Upper lobe of left lung (tissue), 6 donors: ENCODE measurements around the gene SRCAP. TPM values are rescaled to one million over a fixed set of nuclear protein-coding genes. Genes with fewer than 3 reads are reported as not detected.
"Not testable (repeated sequence)": the region's sequence is repeated elsewhere in the genome, so short reads cannot be mapped to it uniquely, and the experiment has no call there.

ENCODE experiments used
- ATAC-seq, 2 donors: fragments of 200-7000 bp; cut with Tn5 transposase; one replicate each; pipeline ENCODE4 v1.9.1; 2022; ENCODE audit warnings: mild to moderate bottlenecking in 2 of 2, moderate library complexity in 2 of 2; ENCODE audit not compliant: low FRiP score in 2 of 2
- DNase-seq, 2 donors: peaks; one replicate each; pipeline ENCODE4 v3.0.0-alpha.2; 2019 to 2020
- H3K27ac ChIP-seq, 4 donors: fragments of 200-600 bp; sonication (generic); one replicate each; pipeline ENCODE4 v1.5.1; 2016 to 2019
- H3K27me3 ChIP-seq, 4 donors: fragments of 200-600 bp; sonication (generic); one replicate each; pipeline ENCODE4 v1.5.1; 2017 to 2019
- H3K36me3 ChIP-seq, 4 donors: fragments of 200-600 bp; sonication (generic); one replicate each; pipeline ENCODE4 v1.5.1; 2016 to 2019
- H3K4me1 ChIP-seq, 4 donors: fragments of 200-600 bp; sonication (generic); one replicate each; pipeline ENCODE4 v1.5.1; 2018 to 2019
- H3K4me3 ChIP-seq, 4 donors: fragments of 200-600 bp; sonication (generic); one replicate each; pipeline ENCODE4 v1.5.1; 2017 to 2019; ENCODE audit warnings: mild to moderate bottlenecking in 2 of 4, moderate library complexity in 1 of 4
- H3K9me3 ChIP-seq, 4 donors: fragments of 200-600 bp; sonication (generic); one replicate each; pipeline ENCODE4 v1.5.1; 2018 to 2019
- CTCF ChIP-seq, 6 experiments: fragments of 450-650 bp in 4 of 6; fragments of 200-600 bp in 2 of 6; sonication (generic) in 2 of 6; IDR thresholded peaks; one replicate each; pipeline ENCODE4 v1.5.1; 2016 to 2019; ENCODE audit warnings: antibody characterized with exemption in 6 of 6
- EP300 ChIP-seq, 4 donors: sonication (generic); formaldehyde crosslinking; IDR thresholded peaks; one replicate each; pipeline ENCODE4 v1.5.1; 2017; ENCODE audit warnings: antibody characterized with exemption in 4 of 4, control low read depth in 2 of 4
- POLR2A ChIP-seq, 4 donors: fragments of 450-650 bp; IDR thresholded peaks; one replicate each; pipeline ENCODE4 v1.5.1; 2016 to 2017; ENCODE audit warnings: antibody characterized with exemption in 4 of 4, mild to moderate bottlenecking in 2 of 4
- POLR2AphosphoS5 ChIP-seq, 2 donors: sonication (generic); formaldehyde crosslinking; IDR thresholded peaks; one replicate each; pipeline ENCODE4 v1.5.1; 2017; ENCODE audit warnings: antibody characterized with exemption in 2 of 2
- WGBS, 2 donors: methylation state at CpG; one replicate each; pipeline ENCODE4 v1.1.5; 2017 to 2018; 5-methylcytosine and 5-hydroxymethylcytosine counted together
- total RNA-seq, 6 donors: library from RNA; depleted of rRNA in 4 of 6; stranded (reverse); fragments of >200 nt in 4 of 6; gene quantifications; one replicate each; pipeline versions ENCODE4 v1.1.0 to v1.2.1, GENCODE V29; 2016 to 2021
- donor health status: DM: no; HTN: no; CAD: no; lungs with moderate emphysema.
- donor health status: DM: no; HTN: yes; CAD: no; lungs with severe emphysema.

Gene SRCAP
- total RNA-seq, 6 donors from 2014 or later, result 38.3 to 102 (median 66.0) TPM

- Histone ChIP-seq H3K36me3 (peaks cover 21 to 33% (median 30%) of the 10 kb centered on the region in 4 donors), H3K9me3 (no peaks in the 10 kb centered on the region), H3K27ac (peak overlapping the region; percentile 100), H3K27me3 (no peaks in the 10 kb centered on the region), H3K4me3 (peak overlapping the region; percentile 94 to 100 (median 98)), H3K4me1 (peaks cover 20 to 35% (median 27%) of the 10 kb centered on the region in 4 donors)
- ATAC-seq, result peak; percentile 96
- peak; percentile 93 to 99 for DNase-seq
- WGBS, 2 donors, result 0 to 1% methylated on average over 11 to 53 of the region's 76 CpGs
- TF ChIP-seq POLR2A (IDR thresholded peaks at IDR 0.05), result peak in 3 of 4 donors; percentile 65 to 92 (median 91)
- peak in 2 of 6 experiments; percentile 6 to 19 for TF ChIP-seq CTCF (IDR thresholded peaks at IDR 0.05)
- TF ChIP-seq EP300 (IDR thresholded peaks at IDR 0.05), result peak in 1 of 4 donors; percentile 15
- TF ChIP-seq POLR2AphosphoS5 (IDR thresholded peaks at IDR 0.05), result peak; percentile 87 to 91
Observed at GRCh38 chr16:30698139-30698815, 694 bp upstream of the SRCAP start.

- 45 to 54% methylated on average over 8 of the region's 8 CpGs for WGBS, 2 donors
- Histone ChIP-seq H3K36me3 (peaks cover 33 to 47% (median 43%) of the 10 kb centered on the region in 4 donors), H3K27ac (peak overlapping the region; percentile 100), H3K4me1 (peaks cover 15 to 28% (median 25%) of the 10 kb centered on the region in 4 donors), H3K9me3 (no peaks in the 10 kb centered on the region), H3K27me3 (no peaks in the 10 kb centered on the region), H3K4me3 (peak overlapping the region; percentile 94 to 100 (median 98))
- TF ChIP-seq POLR2AphosphoS5 (IDR thresholded peaks at IDR 0.05) (no peak), POLR2A (IDR thresholded peaks at IDR 0.05) (no peak), EP300 (IDR thresholded peaks at IDR 0.05) (no peak), CTCF (IDR thresholded peaks at IDR 0.05) (no peak)
- DNase-seq (no peak), ATAC-seq (no peak)
Observed at GRCh38 chr16:30699615-30700099, 686 bp downstream of the SRCAP start.

- Histone ChIP-seq H3K27me3 (no peaks in the 10 kb centered on the region), H3K4me3 (no peak overlapping the region), H3K9me3 (no peaks in the 10 kb centered on the region), H3K4me1 (peaks cover 15 to 28% (median 25%) of the 10 kb centered on the region in 4 donors), H3K27ac (peak overlapping the region in 1 of 4 donors; percentile 23), H3K36me3 (peaks cover 39 to 55% (median 51%) of the 10 kb centered on the region in 4 donors)
- ATAC-seq (no peak), DNase-seq (peak in 1 of 2 donors; percentile 81)
- WGBS, 2 donors, result 71 to 80% methylated on average over 9 of the region's 9 CpGs
- TF ChIP-seq CTCF (IDR thresholded peaks at IDR 0.05) (no peak), POLR2AphosphoS5 (IDR thresholded peaks at IDR 0.05) (no peak), POLR2A (IDR thresholded peaks at IDR 0.05) (no peak), EP300 (IDR thresholded peaks at IDR 0.05) (no peak)
Observed at GRCh38 chr16:30700491-30700890, 1.5 kb downstream of the SRCAP start.

GRCh38 chr16:30700971-30701370, 2.0 kb downstream of the SRCAP start:
- Histone ChIP-seq H3K36me3 (peaks cover 44 to 60% (median 56%) of the 10 kb centered on the region in 4 donors), H3K4me3 (no peak overlapping the region), H3K4me1 (peaks cover 15 to 28% (median 25%) of the 10 kb centered on the region in 4 donors), H3K9me3 (no peaks in the 10 kb centered on the region), H3K27ac (no peak overlapping the region), H3K27me3 (no peaks in the 10 kb centered on the region)
- 85 to 89% methylated on average over 5 of the region's 5 CpGs for WGBS, 2 donors
- DNase-seq (no peak), ATAC-seq (no peak)
- TF ChIP-seq CTCF (IDR thresholded peaks at IDR 0.05), result no peak
- no peak for TF ChIP-seq EP300 (IDR thresholded peaks at IDR 0.05)

- H3K27ac ChIP-seq, DNase-seq, ATAC-seq, H3K9me3 ChIP-seq, H3K27me3 ChIP-seq, H3K4me3 ChIP-seq: not testable (repeated sequence)
- Histone ChIP-seq H3K36me3 (peaks cover 63 to 81% (median 76%) of the 10 kb centered on the region in 4 donors), H3K4me1 (peaks cover 15 to 20% (median 19%) of the 10 kb centered on the region in 4 donors)
- WGBS, 2 donors, result 95 to 96% methylated on average over 12 of the region's 12 CpGs
Observed at GRCh38 chr16:30703071-30703470, 4.1 kb downstream of the SRCAP start.
